CD4-positive, alpha-beta T cell treated with Interleukin-15 for 1 hour (primary cell): ENCODE measurements around the gene MARCHF10.
A peak's percentile ranks its signal among the peaks of the same experiment; 100 is the strongest.

Experiments
- DNase-seq: peaks from one replicate; pipeline ENCODE4 v3.0.0-alpha.2; 2020

Gene MARCHF10

DNA sequence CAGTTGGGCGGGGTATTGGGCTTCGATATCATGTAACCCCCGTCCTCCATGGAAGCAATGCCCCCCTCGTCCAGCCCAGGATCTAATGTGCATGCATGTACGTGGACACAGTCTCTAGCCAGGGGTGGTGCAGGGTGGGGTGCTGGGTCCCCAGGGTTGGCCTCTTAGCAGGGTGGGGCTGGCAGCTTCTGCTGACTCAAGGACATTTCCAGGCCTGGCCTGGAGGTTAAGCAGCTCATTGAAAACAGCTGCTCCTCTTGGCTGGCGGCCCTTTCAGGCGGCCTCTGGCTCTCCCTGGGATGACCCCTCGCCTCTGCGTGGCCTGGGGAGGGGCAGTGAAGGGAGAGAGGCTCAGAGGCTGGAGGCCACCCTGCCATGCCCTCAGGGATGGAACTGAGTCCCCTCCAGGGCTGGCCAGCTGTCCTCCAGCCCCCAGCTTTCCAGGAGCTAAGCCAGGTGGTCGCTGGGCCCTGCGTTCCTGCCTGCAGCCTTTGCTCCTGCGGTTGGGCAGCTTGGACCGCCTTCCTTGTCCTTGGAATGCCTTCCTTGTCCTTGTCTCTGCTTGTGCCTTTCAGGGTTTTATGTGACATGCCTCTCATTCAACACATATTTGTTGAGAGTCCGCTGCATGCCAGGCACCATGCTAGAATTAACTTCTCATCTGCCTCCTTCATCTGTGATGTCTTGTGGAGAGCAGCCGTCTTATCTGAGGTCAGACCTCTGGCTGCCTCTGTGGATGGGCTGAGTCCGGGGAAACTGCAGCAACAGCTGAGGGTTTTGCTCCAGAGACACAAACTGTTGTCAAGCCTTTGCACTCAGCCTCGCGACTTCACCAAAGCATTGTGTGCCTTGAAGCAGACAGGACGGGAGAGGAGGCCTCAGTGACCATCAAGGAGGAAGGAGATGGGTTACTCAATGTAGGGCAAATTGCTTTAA lies 154.0 kb downstream of the MARCHF10 start:
- DNase-seq: no peak

DNA sequence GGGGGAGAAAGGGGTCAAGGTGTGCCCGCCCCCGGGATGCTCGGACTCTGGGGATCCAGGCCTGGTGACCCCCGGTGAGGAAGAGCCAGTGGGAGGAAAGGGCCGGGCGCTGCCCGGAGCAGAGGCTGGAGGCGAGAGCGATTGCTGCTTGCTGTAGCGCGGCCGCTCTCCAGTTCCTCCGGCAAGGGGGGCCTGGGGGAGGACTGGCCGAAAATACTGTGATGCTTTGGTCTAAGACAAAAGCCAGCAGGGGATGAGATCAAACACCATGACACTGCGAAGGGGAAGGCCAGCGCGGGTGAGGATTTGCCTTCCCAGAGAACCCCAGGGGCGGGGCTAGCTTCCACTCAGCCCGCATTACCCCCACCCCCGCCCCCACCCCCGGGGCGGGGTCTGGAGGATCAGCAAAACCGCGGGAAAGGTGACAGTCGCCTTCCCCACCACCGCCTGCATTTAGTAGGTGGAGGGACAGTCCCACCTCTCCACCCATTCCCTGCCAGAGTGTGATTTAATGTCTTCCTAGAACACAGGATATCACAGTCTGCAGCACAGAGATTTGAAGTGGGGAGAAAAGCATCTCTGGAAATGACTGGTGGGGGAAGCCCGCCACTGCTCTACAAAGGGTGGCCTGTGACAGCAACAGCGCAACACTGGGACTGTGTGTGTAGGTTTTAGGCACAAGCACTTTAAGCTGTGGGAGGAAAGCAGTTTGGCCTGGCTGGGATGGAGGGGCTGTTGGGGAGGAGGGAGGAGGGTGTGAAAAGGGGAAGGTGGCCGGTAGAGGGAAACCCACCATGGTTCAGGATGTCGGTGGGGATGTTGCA lies 154.9 kb downstream of the MARCHF10 start:
- peak; percentile 63 for DNase-seq

DNA sequence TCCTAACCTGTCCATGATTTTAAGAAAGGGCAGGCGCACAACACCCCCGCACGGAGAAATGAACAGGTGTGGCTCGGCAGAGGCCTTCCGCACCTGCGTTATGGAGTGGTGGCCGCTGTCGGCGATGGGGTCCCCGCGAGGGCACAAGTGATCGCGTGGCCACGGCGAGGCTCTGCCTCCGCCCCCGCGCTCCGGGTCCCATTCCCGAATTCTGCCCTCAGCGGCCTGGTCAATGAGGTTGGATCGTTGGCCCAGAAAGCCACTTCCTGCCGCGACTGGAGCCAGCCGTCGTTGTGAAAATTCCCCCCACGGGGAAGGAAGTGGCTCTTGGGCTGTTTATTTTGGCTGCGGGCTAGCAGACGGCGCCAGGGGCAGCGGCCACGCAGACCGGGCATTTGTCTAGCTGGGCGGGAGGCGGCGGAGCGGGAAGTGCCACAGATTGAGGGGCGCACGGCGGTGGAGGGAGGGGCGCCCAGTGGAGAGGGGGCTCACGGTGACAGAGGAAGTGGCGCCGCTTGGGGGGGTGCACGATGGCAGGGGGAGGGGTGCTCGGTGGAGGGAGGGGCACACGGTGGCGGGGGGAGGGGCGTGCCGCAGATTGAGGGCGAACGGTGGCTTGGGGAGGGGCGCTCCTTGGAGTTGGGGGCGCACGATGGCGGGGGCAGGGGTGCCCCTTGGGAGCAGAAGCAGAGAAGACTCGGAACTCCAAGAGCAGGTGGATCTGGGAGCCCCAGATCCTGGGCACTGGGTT lies 155.7 kb downstream of the MARCHF10 start:
- DNase-seq: peak; percentile 48
